ENCODE measurements around the gene PLXNA4. TPM values are rescaled to one million over a fixed set of nuclear protein-coding genes. Genes with fewer than 3 reads are reported as not detected.

The PLXNA4 gene
- total and polyA plus RNA-seq, 2 experiments from 2014 or later = 0.08 to 0.80 TPM

- H3K4me3 ChIP-seq = no peak overlapping the region
- no peaks in the 10 kb centered on the region for H3K36me3 ChIP-seq (ENCODE audit: insufficient read depth)
Measured at GRCh38 chr7:132081686-132082085, 494.6 kb downstream of the PLXNA4 start.

GRCh38 chr7:132080967-132081668 is 495.2 kb downstream of the PLXNA4 start:
- no peaks in the 10 kb centered on the region for H4K20me1 ChIP-seq (replicated peaks; ENCODE audit: insufficient read depth)
- DNase-seq (ENCODE audit: low spot score) (no peak), ATAC-seq (no peak)
- Mint-ChIP-seq H3K27me3 (ENCODE audit: insufficient read depth, low read depth, poor library complexity) (peaks cover 3% of the 10 kb centered on the region), H3K27ac (no peak overlapping the region), H3K4me3 (no peak overlapping the region), H3K9me3 (no peaks in the 10 kb centered on the region), H3K4me1 (peaks cover 12% of the 10 kb centered on the region), H3K36me3 (ENCODE audit: low read depth) (no peaks in the 10 kb centered on the region)
- no peak overlapping the region for H2AFZ ChIP-seq
- H3K79me2 ChIP-seq (replicated peaks; ENCODE audit: insufficient read depth) = no peaks in the 10 kb centered on the region
- no peak overlapping the region for H3K4me2 ChIP-seq
- H3K27ac ChIP-seq (ENCODE audit: low read depth) = no peak overlapping the region
- no peak overlapping the region for H3K4me3 ChIP-seq
- no peaks in the 10 kb centered on the region for H3F3A ChIP-seq (replicated peaks; ENCODE audit: low read depth)
- H3K4me1 ChIP-seq (ENCODE audit: insufficient read depth) = no peaks in the 10 kb centered on the region
- H3K36me3 ChIP-seq (ENCODE audit: insufficient read depth) = no peaks in the 10 kb centered on the region
- H3K9me2 ChIP-seq (ENCODE audit: insufficient read depth) = peaks cover 11% of the 10 kb centered on the region
- no peaks in the 10 kb centered on the region for H3K27me3 ChIP-seq (ENCODE audit: insufficient read depth)
- no peak for TF ChIP-seq ZNF114 (CRISPR knock-in tag; IDR thresholded peaks at IDR 0.05)
- no peak for TF ChIP-seq ZNF462 (CRISPR knock-in tag; IDR thresholded peaks at IDR 0.05)
- TF ChIP-seq EZH2 (IDR thresholded peaks at IDR 0.05; ENCODE audit: low read depth, unreplicated experiment) = no peak
- no peak for TF ChIP-seq POLR2AphosphoS5 (IDR thresholded peaks at IDR 0.05; ENCODE audit: low read depth)
- no peak for TF ChIP-seq CREB1 (CRISPR knock-in tag; IDR thresholded peaks at IDR 0.05; ENCODE audit: low read depth)
- TF ChIP-seq REST (IDR thresholded peaks at IDR 0.05; ENCODE audit: unreplicated experiment) = no peak

More at GRCh38 chr7:132081686-132082085, 494.6 kb downstream of the PLXNA4 start:
- Mint-ChIP-seq H3K4me1 (peaks cover 8% of the 10 kb centered on the region; the same call in 2 of the 3 replicates), H3K4me3 (no peak overlapping the region), H3K36me3 (ENCODE audit: low read depth) (no peaks in the 10 kb centered on the region), H3K27ac (no peak overlapping the region), H3K9me3 (no peaks in the 10 kb centered on the region), H3K27me3 (ENCODE audit: insufficient read depth, low read depth, poor library complexity) (peaks cover 3% of the 10 kb centered on the region)
- ATAC-seq (no peak), DNase-seq (ENCODE audit: low spot score) (no peak)
- no peaks in the 10 kb centered on the region for H3F3A ChIP-seq (replicated peaks; ENCODE audit: low read depth)
- H3K27ac ChIP-seq (ENCODE audit: low read depth) = no peak overlapping the region
- H3K9me2 ChIP-seq (ENCODE audit: insufficient read depth) = peaks cover 11% of the 10 kb centered on the region
- no peak overlapping the region for H3K4me2 ChIP-seq
- no peak for TF ChIP-seq ZNF331 (CRISPR knock-in tag; IDR thresholded peaks at IDR 0.05; ENCODE audit: low read depth)
- no peak for TF ChIP-seq ETS1 (IDR thresholded peaks at IDR 0.05)
- TF ChIP-seq EZH2 (IDR thresholded peaks at IDR 0.05; ENCODE audit: low read depth, unreplicated experiment) = no peak
- no peak for TF ChIP-seq ZNF114 (CRISPR knock-in tag; IDR thresholded peaks at IDR 0.05)
- H3K79me2 ChIP-seq (replicated peaks; ENCODE audit: insufficient read depth) = no peaks in the 10 kb centered on the region
- no peaks in the 10 kb centered on the region for H4K20me1 ChIP-seq (replicated peaks; ENCODE audit: insufficient read depth)
- H3K27me3 ChIP-seq (ENCODE audit: insufficient read depth) = no peaks in the 10 kb centered on the region
- H3K4me1 ChIP-seq (ENCODE audit: insufficient read depth) = no peaks in the 10 kb centered on the region
- H2AFZ ChIP-seq = no peak overlapping the region

Data from GM23338 (cell line).